ENCODE measurements around the gene APOL1. TPM values are rescaled to one million over a fixed set of nuclear protein-coding genes. Genes with fewer than 3 reads are reported as not detected.
"Not testable (repeated sequence)": the region's sequence is repeated elsewhere in the genome, so short reads cannot be mapped to it uniquely, and the experiment has no call there.

Gene APOL1
- 0.64 TPM for polyA plus RNA-seq (2013, experiment 1 of 2; ENCODE audit: insufficient read length)
- polyA plus RNA-seq (2013, experiment 2 of 2; ENCODE audit: insufficient read length) = 0.51 TPM

- DNase-seq = no peak
Observed at GRCh38 chr22:36252754-36253522, at the start of gene APOL1. Gene APOL1 (plus strand): TSS chr22:36253133. CDS start chr22:36254956, 1,823 bp downstream.

GRCh38 chr22:36203441-36203840, 49.5 kb upstream of the APOL1 start:
- DNase-seq = not testable (repeated sequence)

GRCh38 chr22:36204001-36204631, 48.8 kb upstream of the APOL1 start:
- DNase-seq = no peak

GRCh38 chr22:36204632-36205015, 48.3 kb upstream of the APOL1 start:
- DNase-seq = no peak

GRCh38 chr22:36205573-36205972, 47.4 kb upstream of the APOL1 start:
- DNase-seq = not testable (repeated sequence)

- no peak for DNase-seq
Observed at GRCh38 chr22:36206255-36206654, 46.7 kb upstream of the APOL1 start.

GRCh38 chr22:36208162-36208765, 44.7 kb upstream of the APOL1 start:
- no peak for DNase-seq

GRCh38 chr22:36208914-36209313, 44.0 kb upstream of the APOL1 start:
- no peak for DNase-seq

GRCh38 chr22:36209488-36209908, 43.4 kb upstream of the APOL1 start:
- not testable (repeated sequence) for DNase-seq

GRCh38 chr22:36210224-36210623, 42.7 kb upstream of the APOL1 start:
- no peak for DNase-seq

- peak; percentile 59 for DNase-seq
Observed at GRCh38 chr22:36211237-36211861, 41.6 kb upstream of the APOL1 start.

- DNase-seq = no peak
Observed at GRCh38 chr22:36212901-36213300, 40.0 kb upstream of the APOL1 start.

GRCh38 chr22:36213586-36213985, 39.3 kb upstream of the APOL1 start:
- no peak for DNase-seq

- DNase-seq = no peak
Observed at GRCh38 chr22:36215981-36216380, 37.0 kb upstream of the APOL1 start.

- no peak for DNase-seq
Observed at GRCh38 chr22:36218648-36219193, 34.2 kb upstream of the APOL1 start.

- peak; percentile 33 for DNase-seq
Observed at GRCh38 chr22:36220451-36220921, 32.4 kb upstream of the APOL1 start.

GRCh38 chr22:36221799-36222751, 30.9 kb upstream of the APOL1 start:
- DNase-seq = peak; percentile 30

GRCh38 chr22:36222887-36223450, 30.0 kb upstream of the APOL1 start:
- DNase-seq = no peak

GRCh38 chr22:36223504-36223903, 29.4 kb upstream of the APOL1 start:
- DNase-seq = no peak

GRCh38 chr22:36224245-36224644, 28.7 kb upstream of the APOL1 start:
- no peak for DNase-seq

- DNase-seq = no peak
Observed at GRCh38 chr22:36225333-36225922, 27.5 kb upstream of the APOL1 start.
